BLaER1 (cell line): Measurements from ENCODE around the gene OSBP.
A peak's percentile ranks its signal among the peaks of the same experiment; 100 is the strongest.
"Not testable (repeated sequence)": the region's sequence is repeated elsewhere in the genome, so short reads cannot be mapped to it uniquely, and the experiment has no call there.

Experiments used
- H3K27ac ChIP-seq: shearing (Covaris generic); formaldehyde crosslinking; 2 replicates; pipeline ENCODE4 v1.8.1; 2022
- H3K27me3 ChIP-seq: shearing (Covaris generic); formaldehyde crosslinking; 2 replicates; pipeline ENCODE4 v1.8.1; 2022
- H3K36me3 ChIP-seq: shearing (Covaris generic); formaldehyde crosslinking; 2 replicates; pipeline ENCODE4 v1.8.1; 2022
- H3K4me1 ChIP-seq: shearing (Covaris generic); formaldehyde crosslinking; 2 replicates; pipeline ENCODE4 v1.8.1; 2022
- H3K4me2 ChIP-seq: shearing (Covaris generic); formaldehyde crosslinking; 2 replicates; pipeline ENCODE4 v1.8.1; 2022
- H3K4me3 ChIP-seq: shearing (Covaris generic); formaldehyde crosslinking; 2 replicates; pipeline ENCODE4 v1.8.1; 2022
- H3K9ac ChIP-seq: shearing (Covaris generic); formaldehyde crosslinking; 2 replicates; pipeline ENCODE4 v1.8.1; 2022
- H3K9me3 ChIP-seq: shearing (Covaris generic); formaldehyde crosslinking; 2 replicates; pipeline ENCODE4 v1.8.1; 2022
- H4K20me1 ChIP-seq: shearing (Covaris generic); formaldehyde crosslinking; 2 replicates; pipeline ENCODE4 v1.8.1; 2022
- Cebpa-rat ChIP-seq: shearing (Covaris generic); IDR thresholded peaks from 2 replicates; pipeline ENCODE4 v1.8.1; 2022

OSBP gene

GRCh38 chr11:59556115-59556916 is 59.3 kb downstream of the OSBP start:
- no peaks in the 10 kb centered on the region for H4K20me1 ChIP-seq
- H3K4me1 ChIP-seq = peaks cover 43% of the 10 kb centered on the region
- H3K9me3 ChIP-seq = no peaks in the 10 kb centered on the region
- H3K27me3 ChIP-seq = peaks cover 20% of the 10 kb centered on the region; the same call in 1 of the 2 replicates
- peak overlapping the region; percentile 37 for H3K4me2 ChIP-seq
- no peak overlapping the region for H3K27ac ChIP-seq
- no peaks in the 10 kb centered on the region for H3K36me3 ChIP-seq
- peak overlapping the region; percentile 37; the same call in 1 of the 2 replicates for H3K4me3 ChIP-seq
- TF ChIP-seq Cebpa-rat = no peak
- H3K9ac ChIP-seq = no peak overlapping the region

- Histone ChIP-seq H3K27ac (no peak overlapping the region), H3K4me3 (peak overlapping the region; percentile 37; the same call in 1 of the 2 replicates)
These were observed 59.9 kb downstream of the OSBP start for GRCh38 chr11:59555601-59556114.

GRCh38 chr11:59553323-59553722 is 62.3 kb downstream of the OSBP start:
- H4K20me1 ChIP-seq = no peaks in the 10 kb centered on the region
- H3K36me3 ChIP-seq = no peaks in the 10 kb centered on the region
- peaks cover 51% of the 10 kb centered on the region for H3K4me1 ChIP-seq
- H3K27ac ChIP-seq = no peak overlapping the region
- no peak overlapping the region for H3K4me3 ChIP-seq
- peaks cover 20% of the 10 kb centered on the region; the same call in 1 of the 2 replicates for H3K27me3 ChIP-seq
- TF ChIP-seq Cebpa-rat = no peak
- H3K9me3 ChIP-seq = no peaks in the 10 kb centered on the region
- H3K4me2 ChIP-seq = no peak overlapping the region
- H3K9ac ChIP-seq = no peak overlapping the region

More at GRCh38 chr11:59555601-59556114, 59.9 kb downstream of the OSBP start:
- Histone ChIP-seq H4K20me1 (no peaks in the 10 kb centered on the region), H3K9ac (no peak overlapping the region), H3K9me3 (no peaks in the 10 kb centered on the region), H3K36me3 (no peaks in the 10 kb centered on the region), H3K4me1 (peaks cover 39% of the 10 kb centered on the region), H3K27me3 (peaks cover 20% of the 10 kb centered on the region; the same call in 1 of the 2 replicates), H3K4me2 (peak overlapping the region; percentile 37)
- TF ChIP-seq Cebpa-rat = no peak

GRCh38 chr11:59552844-59553243 is 62.7 kb downstream of the OSBP start:
- H3K36me3 ChIP-seq = no peaks in the 10 kb centered on the region
- no peaks in the 10 kb centered on the region for H4K20me1 ChIP-seq
- H3K4me3 ChIP-seq = no peak overlapping the region
- no peak overlapping the region for H3K9ac ChIP-seq
- H3K27ac ChIP-seq = no peak overlapping the region
- H3K27me3 ChIP-seq = peaks cover 20% of the 10 kb centered on the region; the same call in 1 of the 2 replicates
- no peak overlapping the region for H3K4me2 ChIP-seq
- TF ChIP-seq Cebpa-rat = no peak
- no peaks in the 10 kb centered on the region for H3K9me3 ChIP-seq
- H3K4me1 ChIP-seq = peaks cover 51% of the 10 kb centered on the region

- TF ChIP-seq Cebpa-rat = no peak
- H3K9ac ChIP-seq = peak overlapping the region; percentile 81
- no peaks in the 10 kb centered on the region for H3K9me3 ChIP-seq
- H3K27me3 ChIP-seq = peaks cover 13% of the 10 kb centered on the region; the same call in 1 of the 2 replicates
- H3K4me1 ChIP-seq = peaks cover 46% of the 10 kb centered on the region
- no peaks in the 10 kb centered on the region for H3K36me3 ChIP-seq
- H3K4me3 ChIP-seq = peak overlapping the region; percentile 76
- H3K27ac ChIP-seq = peak overlapping the region; percentile 84
- H4K20me1 ChIP-seq = no peaks in the 10 kb centered on the region
- peak overlapping the region; percentile 80 for H3K4me2 ChIP-seq
These were observed 63.7 kb downstream of the OSBP start for GRCh38 chr11:59551659-59552521.

- Histone ChIP-seq H3K27me3 (peaks cover 7% of the 10 kb centered on the region; the same call in 1 of the 2 replicates), H3K27ac (peak overlapping the region; percentile 84), H3K4me2 (peak overlapping the region; percentile 80), H3K36me3 (no peaks in the 10 kb centered on the region), H3K4me1 (peaks cover 38% of the 10 kb centered on the region), H3K9me3 (no peaks in the 10 kb centered on the region), H3K9ac (peak overlapping the region; percentile 81), H4K20me1 (no peaks in the 10 kb centered on the region), H3K4me3 (peak overlapping the region; percentile 76)
- peak; percentile 63 for TF ChIP-seq Cebpa-rat
These were observed 64.5 kb downstream of the OSBP start for GRCh38 chr11:59550842-59551658.

- Histone ChIP-seq H3K4me1 (peaks cover 36% of the 10 kb centered on the region), H3K27me3 (peaks cover under 1% of the 10 kb centered on the region; the same call in 1 of the 2 replicates), H3K27ac (peak overlapping the region; percentile 84)
These were observed 65.2 kb downstream of the OSBP start for GRCh38 chr11:59550368-59550841.

GRCh38 chr11:59548309-59548656 is 67.3 kb downstream of the OSBP start:
- Histone ChIP-seq H3K9ac (no peak overlapping the region), H3K27ac (no peak overlapping the region), H3K4me3 (no peak overlapping the region), H3K4me1 (peaks cover 23% of the 10 kb centered on the region), H4K20me1 (no peaks in the 10 kb centered on the region), H3K27me3 (no peaks in the 10 kb centered on the region), H3K9me3 (no peaks in the 10 kb centered on the region), H3K36me3 (no peaks in the 10 kb centered on the region), H3K4me2 (peak overlapping the region; percentile 7; the same call in 1 of the 2 replicates)
- no peak for TF ChIP-seq Cebpa-rat

More at GRCh38 chr11:59550368-59550841, 65.2 kb downstream of the OSBP start:
- Histone ChIP-seq H3K9me3 (no peaks in the 10 kb centered on the region), H3K9ac (peak overlapping the region; percentile 81), H3K36me3 (no peaks in the 10 kb centered on the region), H4K20me1 (no peaks in the 10 kb centered on the region), H3K4me2 (peak overlapping the region; percentile 80), H3K4me3 (peak overlapping the region; percentile 76)
- no peak for TF ChIP-seq Cebpa-rat

- Histone ChIP-seq H3K4me1 (peaks cover 17% of the 10 kb centered on the region), H3K4me2 (peak overlapping the region; percentile 7; the same call in 1 of the 2 replicates)
- not testable (repeated sequence) for H3K9me3 ChIP-seq, H3K36me3 ChIP-seq, H3K27ac ChIP-seq, H3K27me3 ChIP-seq, H3K9ac ChIP-seq, H4K20me1 ChIP-seq, H3K4me3 ChIP-seq
These were observed 67.8 kb downstream of the OSBP start for GRCh38 chr11:59547605-59548308.
